ENCODE data around the gene CDC42BPG. TPM values are rescaled to one million over a fixed set of nuclear protein-coding genes. Genes with fewer than 3 reads are reported as not detected.

Gene CDC42BPG
- total RNA-seq, 1 donor from 2014 or later: 0.40 TPM

DNA sequence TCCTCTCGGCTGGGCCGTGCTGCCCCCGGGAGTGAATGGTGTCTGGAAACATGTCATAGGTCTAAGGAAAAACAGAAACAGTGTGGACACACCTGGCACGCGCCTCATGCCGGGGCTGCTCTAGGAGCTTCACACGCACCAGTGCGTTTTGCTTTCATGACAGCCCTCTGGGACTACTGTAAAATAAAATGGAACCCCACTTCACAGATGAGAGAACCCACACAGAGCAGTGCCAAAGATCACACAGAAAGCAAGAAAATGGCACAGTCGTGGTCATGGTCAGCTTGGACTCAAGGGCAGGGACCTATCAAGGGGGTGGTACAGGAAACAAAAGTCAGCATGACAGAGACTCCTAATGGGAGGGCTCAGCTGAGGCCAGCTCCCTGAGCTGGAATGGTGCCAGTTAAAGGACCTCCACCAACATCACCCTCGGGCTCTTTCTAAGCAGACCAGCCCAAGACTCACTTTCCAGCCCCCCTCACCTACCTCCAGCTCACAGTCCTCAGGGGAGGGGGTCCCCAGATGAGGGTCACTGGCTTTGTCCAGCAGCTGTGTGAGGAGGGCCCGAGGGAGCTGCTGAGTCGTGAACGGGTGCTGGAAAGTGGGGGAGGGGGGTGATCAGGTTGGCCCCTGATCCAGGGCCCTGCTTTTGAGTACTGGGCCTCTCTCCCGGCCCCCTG, 44.7 kb downstream of the CDC42BPG start:
- intact Hi-C loops (cut with micrococcal nuclease): no loop called here
- DNase-seq (peak; percentile 16), ATAC-seq (no peak)

DNA sequence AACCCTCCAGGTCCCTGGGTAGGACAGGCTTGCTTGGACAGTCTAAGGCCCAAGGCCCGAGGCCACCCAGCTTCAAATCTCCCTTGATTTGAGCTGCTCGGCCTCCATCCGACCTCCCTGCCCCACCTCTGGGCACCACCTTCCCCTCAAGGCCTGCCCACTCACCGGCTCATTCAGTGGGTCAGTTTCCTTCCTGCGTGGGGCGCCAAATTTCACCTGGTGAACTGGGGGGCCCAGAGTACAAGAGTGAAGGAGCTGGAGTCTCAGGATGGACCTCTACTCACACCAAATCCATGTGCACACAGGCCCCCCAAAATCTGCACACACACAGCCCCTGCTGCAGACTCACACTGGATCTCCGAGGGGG, 45.2 kb downstream of the CDC42BPG start:
- DNase-seq (no peak), ATAC-seq (no peak)
- intact Hi-C loops (cut with micrococcal nuclease): no loop called here

DNA sequence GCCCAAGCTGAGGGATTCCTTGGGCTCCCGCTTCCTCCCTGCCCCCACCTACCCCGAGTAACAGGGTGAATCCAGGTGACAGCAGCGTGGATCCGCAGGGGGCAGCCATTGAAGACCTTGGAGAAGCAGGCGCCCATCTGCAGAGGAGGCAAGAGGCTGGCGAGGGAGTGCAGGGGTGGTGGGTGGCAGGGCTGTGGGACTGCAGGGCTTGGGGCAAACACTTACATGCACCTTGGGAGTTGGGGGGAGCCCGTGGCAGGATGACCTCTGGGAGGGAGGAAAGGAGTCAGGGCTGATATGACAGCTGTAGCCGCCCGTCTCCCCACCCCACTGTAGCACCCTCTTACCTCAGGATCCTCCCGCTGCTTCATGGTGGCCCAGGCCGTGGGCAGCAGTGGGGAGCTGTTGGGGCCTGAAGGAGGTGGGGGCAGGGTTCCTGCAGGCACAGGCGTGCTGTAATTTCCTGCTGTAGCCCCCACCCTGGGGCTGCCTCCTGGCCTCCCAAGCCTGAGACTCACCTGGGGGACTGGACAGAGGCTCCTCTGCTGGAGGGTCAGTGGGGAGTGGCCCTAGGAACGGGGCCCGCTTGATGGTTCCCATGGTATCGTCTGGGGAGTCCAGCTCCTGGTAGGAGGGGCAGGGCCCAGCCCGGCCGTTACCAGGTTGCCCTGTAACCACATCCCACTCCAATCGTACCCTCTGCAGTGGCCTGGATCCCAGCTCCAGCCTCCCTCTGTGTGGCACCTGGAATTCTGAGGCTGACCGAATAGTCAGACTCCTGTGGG, 47.5 kb downstream of the CDC42BPG start:
- peak; percentile 24 for DNase-seq
- intact Hi-C loops (cut with micrococcal nuclease): no loop called here
- no peak for ATAC-seq

DNA sequence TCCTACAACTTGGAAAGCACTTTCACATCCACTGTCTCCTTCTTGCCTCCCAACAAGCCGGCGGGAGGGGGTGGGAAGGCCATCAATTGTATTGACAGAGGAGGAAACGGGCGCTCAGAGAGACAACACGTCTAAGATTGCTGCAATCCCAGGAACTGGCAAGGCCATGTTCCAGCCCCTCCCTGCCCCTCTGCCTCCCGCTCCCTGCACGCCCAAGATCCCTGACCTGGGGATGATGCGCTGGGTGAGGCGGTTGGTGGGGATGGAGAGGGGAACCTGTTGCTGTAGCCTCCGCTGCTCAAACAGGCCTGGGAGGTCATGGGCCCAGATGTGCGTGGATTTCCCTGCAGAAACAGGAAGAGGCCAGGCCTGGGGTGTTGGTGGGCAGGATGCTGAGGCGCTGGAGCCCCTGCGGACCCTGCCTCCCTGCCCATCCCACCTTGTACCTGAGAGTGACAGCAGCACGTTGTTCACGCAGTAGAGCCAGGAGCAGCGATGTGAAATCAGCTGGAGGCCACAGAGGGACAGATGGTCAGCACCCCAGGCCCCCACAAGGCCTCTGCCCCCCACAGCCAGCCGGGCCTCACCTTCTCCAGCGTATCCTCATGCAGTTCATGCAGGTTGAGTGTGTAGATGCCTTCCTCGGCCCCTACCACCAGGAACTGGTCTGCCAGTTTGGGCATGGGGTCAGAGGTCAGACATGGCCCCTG, 48.3 kb downstream of the CDC42BPG start:
- DNase-seq (no peak), ATAC-seq (no peak)
- intact Hi-C loops (cut with micrococcal nuclease): no loop called here

- DNase-seq: no peak
These were observed 49.9 kb downstream of the CDC42BPG start for GRCh38 chr11:64794526-64794925.

DNA sequence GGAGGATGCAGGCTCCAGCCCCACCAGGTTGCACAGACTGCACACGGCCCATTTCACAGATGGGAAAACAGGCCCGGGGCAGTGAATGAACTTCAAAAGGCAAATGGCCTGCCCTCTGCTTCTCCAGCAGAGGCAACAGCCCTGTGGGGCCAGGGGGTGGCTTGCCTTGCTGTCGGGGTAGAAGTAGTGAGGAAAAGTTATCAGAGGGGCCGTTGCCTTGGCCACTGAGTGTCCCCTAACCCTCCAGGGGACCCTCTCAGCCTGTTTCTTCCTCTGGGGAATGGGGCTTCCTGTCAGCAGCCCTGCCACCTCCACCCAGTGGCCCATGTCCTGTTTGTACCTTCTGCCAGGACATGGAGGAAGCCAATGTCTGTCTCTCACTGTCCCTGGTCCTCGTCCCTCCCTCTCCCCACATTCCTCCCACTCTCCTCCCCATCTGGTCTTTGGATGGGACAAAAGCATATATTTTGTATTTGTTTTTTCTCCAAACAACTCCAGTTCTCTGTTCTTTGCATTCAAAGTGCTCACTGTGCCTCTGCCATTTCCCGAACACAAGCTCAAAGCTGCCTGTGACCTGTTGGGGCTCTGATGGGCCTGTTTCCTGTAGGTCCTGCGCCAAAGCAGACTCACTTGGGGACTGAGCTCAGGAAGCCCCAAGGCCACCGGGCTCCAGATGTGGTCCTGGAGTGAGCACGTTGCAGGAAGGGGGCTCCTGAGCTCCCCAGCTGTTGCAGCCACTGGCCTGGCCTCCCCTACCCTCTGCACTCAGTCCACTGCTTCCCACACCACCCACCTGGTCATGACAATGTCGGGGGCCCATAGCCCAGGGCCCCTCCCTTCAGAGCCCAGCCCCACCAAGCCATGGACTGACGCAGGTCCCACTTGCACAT, 50.9 kb downstream of the CDC42BPG start:
- DNase-seq (peak; percentile 33), ATAC-seq (no peak)
- intact Hi-C loops (cut with micrococcal nuclease): no loop called here

More at GRCh38 chr11:64794526-64794925, 49.9 kb downstream of the CDC42BPG start:
- no peak for ATAC-seq
- intact Hi-C loops (cut with micrococcal nuclease): no loop called here

DNA sequence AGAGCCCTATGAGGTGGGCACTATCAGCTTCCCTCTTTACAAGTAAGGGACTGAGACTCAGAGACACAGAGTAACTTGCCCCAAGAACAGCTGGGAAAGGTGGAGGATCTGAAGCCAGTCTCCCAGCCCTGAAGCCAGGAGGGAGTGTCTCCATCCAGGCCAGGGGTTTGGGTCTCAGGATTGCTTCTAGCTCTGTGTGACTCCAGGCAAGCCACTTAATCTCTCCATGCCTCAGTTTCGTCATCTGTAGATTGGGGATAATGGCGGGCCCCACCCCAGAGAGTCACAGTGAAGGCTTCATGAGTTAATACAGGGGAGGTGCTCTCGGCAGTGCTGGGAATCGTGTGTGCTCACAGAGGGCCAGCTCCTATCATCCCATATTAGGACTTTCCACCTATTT, 52.0 kb downstream of the CDC42BPG start:
- intact Hi-C loops (cut with micrococcal nuclease): no loop called here
- no peak for DNase-seq
- ATAC-seq: no peak

DNA sequence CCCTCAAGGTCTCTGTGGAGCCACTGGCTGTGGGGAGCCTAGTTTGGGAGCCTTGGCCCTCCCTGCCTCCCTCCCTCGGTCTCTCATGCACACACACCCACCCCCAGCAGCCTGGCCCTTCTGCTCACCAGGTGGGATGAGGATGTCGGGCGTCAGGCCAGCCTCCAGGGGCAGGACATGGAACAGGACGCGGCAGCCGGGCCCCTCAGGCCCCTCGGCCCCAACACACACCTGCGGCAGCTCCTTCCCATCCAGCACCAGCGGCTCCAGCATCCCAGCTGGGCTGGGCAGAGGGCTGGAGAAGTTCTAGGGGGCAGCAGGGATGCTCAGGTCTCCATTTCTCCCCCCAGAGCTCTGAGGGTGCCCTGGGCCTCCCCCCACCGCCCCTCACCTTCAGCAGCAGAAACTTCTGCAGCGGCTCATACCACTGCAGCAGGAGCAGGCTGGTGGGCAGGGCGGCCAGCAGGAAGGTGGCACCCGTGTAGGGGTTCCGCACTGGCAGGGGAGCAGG, 52.6 kb downstream of the CDC42BPG start:
- ATAC-seq: no peak
- no peak for DNase-seq
- intact Hi-C loops (cut with micrococcal nuclease): no loop called here

- intact Hi-C loops (cut with micrococcal nuclease): no loop called here
- ATAC-seq (no peak), DNase-seq (no peak)
These were observed 54.0 kb downstream of the CDC42BPG start for GRCh38 chr11:64790205-64791095.

GRCh38 chr11:64789331-64790204, 54.9 kb downstream of the CDC42BPG start:
- intact Hi-C loops (cut with micrococcal nuclease): no loop called here
- no peak for ATAC-seq
- no peak for DNase-seq

DNA sequence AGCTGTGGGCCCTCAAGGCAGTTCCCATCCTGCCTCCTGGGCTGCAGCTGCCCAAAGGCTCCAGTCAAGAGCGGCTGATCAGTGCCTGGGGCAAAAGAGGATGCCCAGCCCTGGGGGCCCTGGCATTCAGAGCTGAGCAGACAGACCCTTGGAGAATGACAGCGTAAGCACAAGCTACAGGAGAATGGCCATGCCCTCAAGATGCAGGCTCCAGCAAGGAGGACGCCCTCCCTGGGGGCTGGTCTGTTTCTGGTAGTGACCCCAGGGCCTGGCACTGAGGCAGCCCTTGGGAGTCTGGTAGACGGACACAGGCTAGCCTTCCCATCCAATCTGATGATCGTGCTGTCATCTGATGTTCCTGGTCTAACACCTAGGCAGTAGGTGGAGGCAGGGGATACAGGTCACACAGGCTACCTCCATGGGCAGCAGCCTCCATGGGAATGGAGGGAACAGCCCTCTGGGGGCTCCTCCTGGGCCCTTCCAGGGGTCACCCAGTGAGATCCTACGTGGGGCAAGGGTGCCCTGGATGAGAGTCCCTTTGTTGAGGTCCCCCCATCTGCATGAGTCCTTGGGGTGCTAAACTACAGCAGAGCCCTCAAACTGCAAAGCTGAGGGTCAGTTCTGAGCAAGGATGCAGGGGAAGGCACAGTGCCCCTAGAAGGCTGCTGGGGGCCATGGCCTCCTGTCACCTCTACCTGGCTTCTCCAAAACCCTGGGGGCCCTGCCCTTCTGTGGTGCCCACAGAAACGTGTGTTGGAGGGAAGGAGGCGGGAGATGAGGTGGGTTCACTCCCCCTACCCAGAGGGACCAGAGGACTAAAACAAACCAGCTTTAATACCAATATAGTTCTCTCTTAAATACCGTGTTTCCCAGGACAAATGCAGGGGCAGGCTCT, 55.9 kb downstream of the CDC42BPG start:
- DNase-seq: no peak
- ATAC-seq: no peak
- intact Hi-C loops (cut with micrococcal nuclease): no loop called here

DNA sequence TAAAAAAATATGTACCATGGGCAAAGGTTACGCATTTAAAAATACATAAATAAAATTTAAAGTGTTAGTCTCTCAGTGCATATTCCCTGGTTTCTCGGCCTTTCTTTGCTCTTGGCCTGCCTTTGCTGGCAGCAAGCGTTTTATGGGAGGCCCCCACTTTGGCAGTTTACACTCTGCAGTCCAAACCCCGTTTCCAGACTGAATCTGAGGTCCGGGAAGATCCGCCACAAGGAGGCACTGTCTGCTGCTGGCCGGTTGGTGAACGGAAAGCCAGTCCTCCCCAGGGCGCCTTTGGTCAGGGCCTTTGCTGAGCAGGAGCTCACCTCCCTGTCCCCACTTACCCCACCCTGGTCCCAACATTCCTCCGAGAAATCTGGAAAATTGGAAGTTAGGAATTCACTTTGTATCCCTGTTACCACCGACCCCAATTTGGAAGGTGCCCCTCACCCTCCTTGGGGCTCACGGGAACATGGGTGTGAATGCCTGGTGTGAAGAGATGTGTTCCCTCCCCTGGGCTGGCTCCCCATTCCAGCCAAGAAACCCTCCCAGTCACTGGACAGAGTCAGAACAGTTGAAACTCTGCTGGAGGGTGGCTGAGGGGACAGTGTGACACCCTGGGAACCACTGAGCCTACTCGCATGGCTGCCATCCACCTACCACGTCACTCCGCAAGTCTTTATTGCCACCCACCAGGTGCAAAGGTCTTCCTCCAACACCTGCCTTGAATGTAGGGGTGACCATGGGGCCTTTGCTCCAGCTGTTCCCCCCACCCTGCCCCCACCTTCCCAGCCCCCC, 56.7 kb downstream of the CDC42BPG start:
- intact Hi-C loops (cut with micrococcal nuclease): no loop called here
- peak; percentile 76 for DNase-seq

GRCh38 chr11:64786308-64786707, 58.1 kb downstream of the CDC42BPG start:
- ATAC-seq (no peak), DNase-seq (no peak)
- intact Hi-C loops (cut with micrococcal nuclease): no loop called here

More for the DNA sequence above, 56.7 kb downstream of the CDC42BPG start:
- peak; percentile 61 for ATAC-seq

DNA sequence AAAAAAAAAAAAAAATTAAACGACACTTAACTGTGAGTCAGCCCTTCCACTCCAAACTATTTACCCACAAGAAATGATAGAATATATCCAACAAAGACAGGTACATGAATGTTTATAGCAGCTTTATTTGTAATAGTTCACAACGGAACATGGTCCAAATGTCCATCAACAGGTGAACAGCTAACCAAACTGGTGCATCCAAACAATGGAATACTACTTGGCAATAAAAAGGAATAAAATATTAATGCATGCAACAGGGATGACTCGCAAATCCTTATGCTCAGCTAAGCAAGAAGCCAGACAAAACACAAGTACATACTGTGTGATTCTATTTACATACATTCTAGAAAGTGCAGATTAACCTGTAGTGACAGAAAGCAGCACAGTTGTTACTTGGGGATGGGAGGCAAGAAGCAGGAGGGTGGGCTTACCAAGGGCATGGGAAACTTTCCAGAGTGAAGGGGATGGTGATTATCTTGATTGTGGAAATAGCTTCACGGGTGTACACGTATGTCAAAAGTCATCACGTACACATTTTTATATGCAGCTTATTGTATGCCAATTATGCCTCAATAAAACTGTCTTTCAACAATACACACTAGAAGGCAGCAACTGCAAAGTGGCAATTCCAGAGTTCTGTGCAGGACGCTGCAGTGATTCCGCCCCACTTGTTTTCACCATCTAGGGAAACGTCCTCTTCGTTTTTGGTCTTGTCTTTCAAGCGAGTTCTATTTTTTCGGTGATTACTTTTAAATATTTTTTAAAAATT, 59.5 kb downstream of the CDC42BPG start:
- DNase-seq: no peak
- ATAC-seq: no peak
- intact Hi-C loops (cut with micrococcal nuclease): no loop called here
